SU-DHL-6 (cell line): ENCODE results near the gene OR4F15.

ENCODE experiments used
- H2AFZ ChIP-seq: fragments of 200-600 bp; sonication (generic); 2 replicates; pipeline ENCODE4 v1.6.1; 2014; ENCODE audit warnings: low read depth, mild to moderate bottlenecking, moderate library complexity, mixed read lengths, antibody characterized with exemption, low read length; ENCODE audit not compliant: severe bottlenecking
- H3F3A ChIP-seq: fragments of 200-600 bp; shearing (Covaris generic); 2 replicates; pipeline ENCODE4 v1.6.0; 2016; ENCODE audit warnings: antibody characterized with exemption, mild to moderate bottlenecking; ENCODE audit not compliant: insufficient read depth
- H3K27ac ChIP-seq: fragments of 200-600 bp; sonication (generic); 2 replicates; pipeline ENCODE4 v1.5.1; 2016; ENCODE audit warnings: low read depth, mild to moderate bottlenecking, low read length, moderate library complexity, mixed read lengths
- H3K27me3 ChIP-seq: fragments of 200-600 bp; sonication (generic), shearing (Covaris generic); 2 replicates; pipeline ENCODE4 v1.6.0; 2014; ENCODE audit warnings: mild to moderate bottlenecking, low read length
- H3K36me3 ChIP-seq: fragments of 200-600 bp; sonication (generic); 2 replicates; pipeline ENCODE4 v1.6.1; 2014; ENCODE audit warnings: mild to moderate bottlenecking, low read length, mixed read lengths
- H3K4me2 ChIP-seq: fragments of 300-600, 200-600 bp; shearing (Covaris generic), sonication (generic); 2 replicates; pipeline ENCODE4 v1.6.0; 2014; ENCODE audit warnings: low read length, low read depth, mild to moderate bottlenecking; ENCODE audit not compliant: poor library complexity, severe bottlenecking
- H3K4me3 ChIP-seq: fragments of 200-600 bp; sonication (generic); 2 replicates; pipeline ENCODE4 v1.5.1; 2014; ENCODE audit warnings: antibody characterized with exemption, low read length, mild to moderate bottlenecking, mixed read lengths; ENCODE audit not compliant: insufficient read depth, poor library complexity, severe bottlenecking
- H3K79me2 ChIP-seq: fragments of 200-600 bp; sonication (generic); 2 replicates; pipeline ENCODE4 v1.6.1; 2014; ENCODE audit warnings: mild to moderate bottlenecking, low read length, moderate library complexity; ENCODE audit not compliant: insufficient read depth
- H3K9ac ChIP-seq: fragments of 200-600 bp; sonication (generic); 2 replicates; pipeline ENCODE4 v1.7.0; 2014; ENCODE audit warnings: mild to moderate bottlenecking, low read length
- H3K9me2 ChIP-seq: fragments of 200-600 bp; sonication (generic); replicated peaks from 2 replicates; pipeline ENCODE4 v1.6.1; 2014; ENCODE audit warnings: low read length; ENCODE audit not compliant: insufficient read depth
- H3K9me3 ChIP-seq: fragments of 200-600 bp; sonication (generic); 2 replicates; pipeline ENCODE4 v1.6.1; 2014; ENCODE audit warnings: low read length, mixed read lengths; ENCODE audit not compliant: insufficient read depth
- H4K20me1 ChIP-seq: fragments of 200-600 bp; sonication (generic); 2 replicates; pipeline ENCODE4 v1.6.1; 2014; ENCODE audit warnings: low read depth, mild to moderate bottlenecking, antibody characterized with exemption, low read length, moderate library complexity, mixed read lengths
- EZH2phosphoT487 ChIP-seq: fragments of 200-600 bp; sonication (generic), shearing (Covaris generic); conservative IDR thresholded peaks from 2 replicates; pipeline ENCODE4 v1.6.1; 2018; ENCODE audit warnings: mild to moderate bottlenecking, antibody characterized with exemption, low read length, moderate library complexity, mixed read lengths
- TF ChIP-seq, protein P1 (sequence below): fragments of 200-600 bp; sonication (generic); IDR thresholded peaks from one replicate; pipeline ENCODE4 v1.5.1; 2017; ENCODE audit warnings: antibody characterized with exemption, mild to moderate bottlenecking, low read length, moderate library complexity; ENCODE audit not compliant: insufficient read depth, poor library complexity, severe bottlenecking

The OR4F15 gene

DNA sequence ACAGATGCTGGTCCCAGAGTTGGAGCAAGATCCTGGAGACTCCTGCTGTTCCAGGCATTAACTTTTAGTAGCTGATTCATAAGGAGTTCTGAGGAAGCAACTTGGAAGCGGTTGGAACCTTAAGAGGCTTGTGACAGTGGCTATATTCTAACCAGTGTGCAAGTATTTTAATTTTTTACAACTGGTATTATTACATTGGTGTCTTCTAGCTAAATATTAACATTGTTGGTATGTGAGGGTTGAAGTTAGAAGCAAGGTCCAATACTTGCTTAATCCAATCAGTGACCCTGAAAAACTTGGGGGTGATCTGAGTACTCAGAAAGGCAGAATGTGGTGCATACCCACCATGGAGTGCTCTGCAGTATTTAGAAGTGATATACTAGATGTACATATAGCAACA lies 1.5 kb upstream of the OR4F15 start:
- Histone ChIP-seq H4K20me1 (no peaks in the 10 kb centered on the region), H3K27ac (no peak overlapping the region), H3K9ac (no peak overlapping the region), H3K79me2 (no peaks in the 10 kb centered on the region), H3K9me2 (no peaks in the 10 kb centered on the region), H3K9me3 (no peaks in the 10 kb centered on the region), H3F3A (no peaks in the 10 kb centered on the region; the same call in 1 of the 2 replicates), H3K4me3 (no peak overlapping the region), H3K36me3 (no peaks in the 10 kb centered on the region), H3K4me2 (no peak overlapping the region), H2AFZ (no peak overlapping the region), H3K27me3 (no peaks in the 10 kb centered on the region)
- TF ChIP-seq, protein P1, sequence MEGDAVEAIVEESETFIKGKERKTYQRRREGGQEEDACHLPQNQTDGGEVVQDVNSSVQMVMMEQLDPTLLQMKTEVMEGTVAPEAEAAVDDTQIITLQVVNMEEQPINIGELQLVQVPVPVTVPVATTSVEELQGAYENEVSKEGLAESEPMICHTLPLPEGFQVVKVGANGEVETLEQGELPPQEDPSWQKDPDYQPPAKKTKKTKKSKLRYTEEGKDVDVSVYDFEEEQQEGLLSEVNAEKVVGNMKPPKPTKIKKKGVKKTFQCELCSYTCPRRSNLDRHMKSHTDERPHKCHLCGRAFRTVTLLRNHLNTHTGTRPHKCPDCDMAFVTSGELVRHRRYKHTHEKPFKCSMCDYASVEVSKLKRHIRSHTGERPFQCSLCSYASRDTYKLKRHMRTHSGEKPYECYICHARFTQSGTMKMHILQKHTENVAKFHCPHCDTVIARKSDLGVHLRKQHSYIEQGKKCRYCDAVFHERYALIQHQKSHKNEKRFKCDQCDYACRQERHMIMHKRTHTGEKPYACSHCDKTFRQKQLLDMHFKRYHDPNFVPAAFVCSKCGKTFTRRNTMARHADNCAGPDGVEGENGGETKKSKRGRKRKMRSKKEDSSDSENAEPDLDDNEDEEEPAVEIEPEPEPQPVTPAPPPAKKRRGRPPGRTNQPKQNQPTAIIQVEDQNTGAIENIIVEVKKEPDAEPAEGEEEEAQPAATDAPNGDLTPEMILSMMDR, result no peak
- no peak for TF ChIP-seq EZH2phosphoT487

DNA sequence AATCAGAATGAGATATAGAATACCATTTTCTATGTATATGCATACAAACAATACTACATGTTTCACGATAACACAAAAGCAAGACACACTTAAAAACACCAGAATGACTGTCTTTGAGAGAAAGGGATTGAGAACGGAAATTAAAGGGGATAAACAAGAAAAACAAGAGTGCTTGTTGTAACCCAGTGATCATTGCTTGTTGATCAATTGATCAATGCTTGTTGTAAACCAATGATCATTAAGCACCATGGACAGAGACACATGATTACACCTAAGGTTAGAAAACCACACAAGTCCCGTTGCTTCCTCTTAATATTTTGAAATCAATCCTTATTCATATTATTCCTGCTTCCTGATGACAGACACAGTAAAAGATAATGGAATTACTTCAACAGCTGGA lies 1.1 kb upstream of the OR4F15 start:
- H3K36me3 ChIP-seq, result no peaks in the 10 kb centered on the region
- no peak overlapping the region for H3K27ac ChIP-seq
- TF ChIP-seq EZH2phosphoT487, result no peak
- TF ChIP-seq, protein P1, result no peak
- H3K9ac ChIP-seq, result no peak overlapping the region
- H3K79me2 ChIP-seq, result no peaks in the 10 kb centered on the region
- no peak overlapping the region for H3K4me2 ChIP-seq
- no peaks in the 10 kb centered on the region for H3K9me3 ChIP-seq
- H3K9me2 ChIP-seq, result no peaks in the 10 kb centered on the region
- H2AFZ ChIP-seq, result no peak overlapping the region
- no peak overlapping the region for H3K4me3 ChIP-seq
- no peaks in the 10 kb centered on the region; the same call in 1 of the 2 replicates for H3F3A ChIP-seq
- no peaks in the 10 kb centered on the region for H3K27me3 ChIP-seq
- H4K20me1 ChIP-seq, result no peaks in the 10 kb centered on the region

- no peaks in the 10 kb centered on the region for H3K79me2 ChIP-seq
- H3K27ac ChIP-seq, result no peak overlapping the region
- H3F3A ChIP-seq, result no peaks in the 10 kb centered on the region
- H3K9me3 ChIP-seq, result no peaks in the 10 kb centered on the region
- no peaks in the 10 kb centered on the region for H4K20me1 ChIP-seq
- H3K36me3 ChIP-seq, result no peaks in the 10 kb centered on the region
- no peaks in the 10 kb centered on the region for H3K9me2 ChIP-seq
- no peak overlapping the region for H3K4me3 ChIP-seq
- H3K4me2 ChIP-seq, result no peak overlapping the region
- H3K27me3 ChIP-seq, result no peaks in the 10 kb centered on the region
- H2AFZ ChIP-seq, result no peak overlapping the region
- TF ChIP-seq, protein P1, result no peak
- TF ChIP-seq EZH2phosphoT487, result no peak
- H3K9ac ChIP-seq, result no peak overlapping the region
Measured at GRCh38 chr15:101813803-101814534, 2.0 kb downstream of the OR4F15 start.
